A673 (cell line): ENCODE results near the gene PIEZO1. TPM values are rescaled to one million over a fixed set of nuclear protein-coding genes. Genes with fewer than 3 reads are reported as not detected.

Source experiments
- BruUV-seq: library from RNA; stranded (reverse); fragments of 400-500 nt; replicated peaks from 2 replicates; lab custom pipeline; 2021; lab: Mats Ljungman, UMichigan
- CTCF ChIA-PET: fragments of 300-600 bp; sonication (Branson Sonifier 250); formaldehyde crosslinking; loops from one replicate; lab custom pipeline; 2022; ENCODE audit warnings: antibody characterized with exemption; lab: Charles Lee
- POLR2A ChIA-PET: fragments of 300-600 bp; sonication (Branson Sonifier 250); formaldehyde crosslinking; loops from one replicate; lab custom pipeline; 2022; ENCODE audit warnings: antibody characterized with exemption; ENCODE audit not compliant: low non-redundant PET; lab: Charles Lee
- DNase-seq: peaks from one replicate; pipeline ENCODE4 v3.0.0-alpha.2; 2015; ENCODE audit warnings: low spot score
- H3K27ac ChIP-seq: fragments of 200-600 bp; sonication (generic); 2 replicates; pipeline ENCODE4 v1.5.1; 2016; ENCODE audit warnings: mixed run types, low read depth, mild to moderate bottlenecking, mixed read lengths, antibody characterized with exemption, low read length; ENCODE audit not compliant: poor library complexity, severe bottlenecking
- H3K27me3 ChIP-seq: fragments of 200-600 bp; sonication (generic); replicated peaks from 2 replicates; pipeline ENCODE4 v1.6.1; 2017; ENCODE audit warnings: mixed run types, low read depth, mild to moderate bottlenecking, mixed read lengths, antibody characterized with exemption, low read length; ENCODE audit not compliant: insufficient read depth, poor library complexity
- H3K36me3 ChIP-seq: fragments of 200-600 bp; sonication (generic); 2 replicates; pipeline ENCODE4 v1.6.1; 2016; ENCODE audit warnings: mixed run types, mild to moderate bottlenecking, mixed read lengths, antibody characterized with exemption, low read length; ENCODE audit not compliant: insufficient read depth, poor library complexity, severe bottlenecking
- H3K4me1 ChIP-seq: fragments of 200-600 bp; sonication (generic); 2 replicates; pipeline ENCODE4 v1.6.1; 2017; ENCODE audit warnings: mixed run types, mild to moderate bottlenecking, mixed read lengths, antibody characterized with exemption, low read length; ENCODE audit not compliant: insufficient read depth, poor library complexity, severe bottlenecking
- H3K4me3 ChIP-seq: fragments of 200-600 bp; sonication (generic); 2 replicates; pipeline ENCODE4 v1.5.1; 2016; ENCODE audit warnings: low read depth, mixed run types, mild to moderate bottlenecking, mixed read lengths, low read length; ENCODE audit not compliant: poor library complexity, severe bottlenecking
- H3K9me3 ChIP-seq: fragments of 200-600 bp; sonication (generic); 2 replicates; pipeline ENCODE4 v1.6.1; 2016; ENCODE audit warnings: mixed run types, low read depth, mild to moderate bottlenecking, mixed read lengths, antibody characterized with exemption, low read length; ENCODE audit not compliant: poor library complexity, severe bottlenecking
- EZH2 ChIP-seq: fragments of 200-600 bp; sonication (generic); IDR thresholded peaks from 2 replicates; pipeline ENCODE4 v1.6.1; 2017; ENCODE audit warnings: borderline replicate concordance, low read depth, mild to moderate bottlenecking, mixed read lengths, antibody characterized with exemption, low read length; ENCODE audit not compliant: poor library complexity, severe bottlenecking
- intact Hi-C: fragments of 100-400 bp; cut with micrococcal nuclease; formaldehyde crosslinking; loops from one replicate; pipeline ENCODE4 v1.10.0; 2022; ENCODE audit not compliant: unreplicated experiment
- microRNA-seq: library from miRNA; unstranded; fragments of <30 nt; microRNA quantifications from one replicate; pipeline ENCODE4 v1.2.0, GENCODE V29; 2021
- total RNA-seq: library from RNA; stranded (reverse); gene quantifications from 2 replicates; pipeline ENCODE4 v1.2.3, GENCODE V29; 2021
- TF ChIP-seq, protein P1 (sequence below): fragments of 300-800, 200-600 bp; sonication (generic); conservative IDR thresholded peaks from 2 replicates; pipeline ENCODE4 v1.5.1; 2017; ENCODE audit warnings: low read depth, mild to moderate bottlenecking, antibody characterized with exemption, low read length, moderate library complexity, mixed read lengths

PIEZO1 gene
- total RNA-seq, 1 experiment from 2014 or later, result 174 TPM

DNA sequence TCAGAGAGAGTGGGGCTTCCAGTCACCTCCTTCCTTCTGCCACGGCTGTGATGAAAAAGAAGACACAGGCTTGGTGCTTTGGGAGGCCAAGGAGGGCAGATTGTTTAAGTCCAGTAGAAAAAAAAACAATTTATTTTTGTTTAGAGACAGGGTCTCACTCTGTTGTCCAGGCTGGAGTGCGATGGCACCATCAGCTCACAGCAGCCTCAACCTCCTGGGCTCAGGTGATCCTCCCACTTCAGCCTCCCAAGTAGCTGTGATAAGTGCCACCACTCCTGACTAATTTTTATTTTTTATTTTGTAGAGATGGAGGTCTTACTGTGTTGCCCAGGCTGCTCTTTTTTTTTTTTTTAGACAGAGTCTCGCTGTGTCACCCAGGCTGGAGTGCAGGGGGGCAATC is 119.5 kb downstream of the PIEZO1 start:
- no peaks in the 10 kb centered on the region for H3K36me3 ChIP-seq
- H3K27me3 ChIP-seq, result no peaks in the 10 kb centered on the region
- H3K4me3 ChIP-seq, result no peak overlapping the region
- H3K9me3 ChIP-seq, result no peaks in the 10 kb centered on the region
- DNase-seq, result no peak
- CTCF ChIA-PET, result no interaction called here
- BruUV-seq, result no TSS peak
- no peaks in the 10 kb centered on the region for H3K4me1 ChIP-seq
- POLR2A ChIA-PET, result no interaction called here
- TF ChIP-seq, protein P1, sequence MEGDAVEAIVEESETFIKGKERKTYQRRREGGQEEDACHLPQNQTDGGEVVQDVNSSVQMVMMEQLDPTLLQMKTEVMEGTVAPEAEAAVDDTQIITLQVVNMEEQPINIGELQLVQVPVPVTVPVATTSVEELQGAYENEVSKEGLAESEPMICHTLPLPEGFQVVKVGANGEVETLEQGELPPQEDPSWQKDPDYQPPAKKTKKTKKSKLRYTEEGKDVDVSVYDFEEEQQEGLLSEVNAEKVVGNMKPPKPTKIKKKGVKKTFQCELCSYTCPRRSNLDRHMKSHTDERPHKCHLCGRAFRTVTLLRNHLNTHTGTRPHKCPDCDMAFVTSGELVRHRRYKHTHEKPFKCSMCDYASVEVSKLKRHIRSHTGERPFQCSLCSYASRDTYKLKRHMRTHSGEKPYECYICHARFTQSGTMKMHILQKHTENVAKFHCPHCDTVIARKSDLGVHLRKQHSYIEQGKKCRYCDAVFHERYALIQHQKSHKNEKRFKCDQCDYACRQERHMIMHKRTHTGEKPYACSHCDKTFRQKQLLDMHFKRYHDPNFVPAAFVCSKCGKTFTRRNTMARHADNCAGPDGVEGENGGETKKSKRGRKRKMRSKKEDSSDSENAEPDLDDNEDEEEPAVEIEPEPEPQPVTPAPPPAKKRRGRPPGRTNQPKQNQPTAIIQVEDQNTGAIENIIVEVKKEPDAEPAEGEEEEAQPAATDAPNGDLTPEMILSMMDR, result no peak
- TF ChIP-seq EZH2, result no peak
- no peak overlapping the region for H3K27ac ChIP-seq
- intact Hi-C loops, result no loop called here

Small RNAs within 50 kb of the gene (microRNA-seq; reads per million reads assigned to microRNA genes)
- gene MIR4722, result not detected

Other genes with a start within 250 kb of the PIEZO1 start
- gene ZC3H18, start 214.8 kb downstream of the PIEZO1 start, total RNA-seq, result 75.9 and 83.4 TPM in 2 replicates
- gene IL17C, start 146.6 kb downstream of the PIEZO1 start, total RNA-seq, result 0.28 TPM in 1 of 2 replicates, not detected in the other
- 44.7 and 53.6 TPM in 2 replicates for gene CYBA, start 134.2 kb downstream of the PIEZO1 start, total RNA-seq
- gene MVD, start 122.1 kb downstream of the PIEZO1 start, total RNA-seq, result 127 and 131 TPM in 2 replicates
- not detected in 2 replicates for gene SNAI3, start 98.7 kb downstream of the PIEZO1 start, total RNA-seq
- gene RNF166, start 78.8 kb downstream of the PIEZO1 start, total RNA-seq, result 32.3 and 36.3 TPM in 2 replicates
- 45.0 and 47.5 TPM in 2 replicates for gene CTU2, start 78.7 kb downstream of the PIEZO1 start, total RNA-seq
- gene CDT1, start 18.6 kb upstream of the PIEZO1 start, total RNA-seq, result 103 TPM in 2 replicates
- 129 and 134 TPM in 2 replicates for gene APRT, start 26.7 kb upstream of the PIEZO1 start, total RNA-seq
- 54.8 and 60.6 TPM in 2 replicates for gene GALNS, start 71.7 kb upstream of the PIEZO1 start, total RNA-seq
- gene TRAPPC2L, start 71.9 kb upstream of the PIEZO1 start, total RNA-seq, result 89.9 and 98.6 TPM in 2 replicates
- not detected in 2 replicates for gene PABPN1L, start 81.4 kb upstream of the PIEZO1 start, total RNA-seq
- gene CBFA2T3, start 192.0 kb upstream of the PIEZO1 start, total RNA-seq, result 1.7 and 2.2 TPM in 2 replicates